Activated T-cell treated with anti-CD3 and anti-CD28 coated beads for 1 hour (primary cell): Measurements from ENCODE around the gene NFATC2.
"Not testable (repeated sequence)": the region's sequence is repeated elsewhere in the genome, so short reads cannot be mapped to it uniquely, and the experiment has no call there.

Experiments used
- DNase-seq: peaks from one replicate; pipeline ENCODE4 v3.0.0-alpha.2; 2020; ENCODE audit warnings: low read depth

NFATC2 gene

DNA sequence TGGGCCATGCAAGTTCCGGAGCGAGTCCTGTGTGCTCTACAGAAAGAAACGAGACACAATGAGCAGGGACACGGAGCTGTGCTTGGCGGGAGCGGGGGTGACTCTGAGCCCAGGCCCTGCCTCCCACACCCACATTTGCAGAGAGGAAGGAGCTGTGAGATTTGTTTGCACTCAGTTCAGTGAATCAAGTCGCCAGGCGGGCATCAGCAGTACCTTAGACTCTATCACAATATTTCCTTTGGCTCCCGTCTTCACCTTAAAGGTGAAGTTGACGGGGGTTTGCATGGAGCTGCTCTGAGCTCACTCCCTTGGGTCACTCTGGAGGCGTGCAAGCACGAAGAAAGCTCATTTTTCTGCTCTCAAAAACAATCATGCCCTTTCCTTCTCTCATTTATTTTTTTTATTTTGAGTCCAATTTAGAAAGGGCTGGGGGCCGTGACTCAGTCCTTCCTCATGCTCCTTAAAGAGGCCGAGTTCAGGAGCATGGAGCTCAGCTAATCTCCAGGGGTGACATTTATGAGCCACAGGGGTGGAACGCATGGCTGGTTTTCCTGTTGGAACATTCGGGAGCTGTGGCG is 188.2 kb downstream of the NFATC2 start:
- DNase-seq: no peak

DNA sequence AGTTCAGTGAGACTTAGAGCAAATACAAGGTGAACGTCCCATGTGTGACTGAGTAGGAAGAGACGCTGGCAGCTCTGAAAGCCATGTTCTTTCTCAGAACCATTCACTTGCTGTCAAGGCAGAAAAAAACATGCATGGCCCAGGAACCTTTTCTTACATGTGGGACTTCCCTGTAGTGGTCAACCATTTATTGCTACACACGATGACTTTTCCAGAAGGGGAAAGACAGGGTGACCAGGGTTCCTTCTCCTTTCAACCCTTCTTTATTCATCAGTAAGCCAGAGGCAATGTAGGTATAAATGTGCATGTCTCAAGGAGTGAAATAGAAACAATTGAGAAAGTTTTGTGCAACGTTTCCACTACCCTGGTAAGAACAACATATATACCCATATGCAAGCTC is 189.0 kb downstream of the NFATC2 start:
- no peak for DNase-seq

GRCh38 chr20:51352791-51353190 is 189.7 kb downstream of the NFATC2 start:
- DNase-seq: no peak

DNA sequence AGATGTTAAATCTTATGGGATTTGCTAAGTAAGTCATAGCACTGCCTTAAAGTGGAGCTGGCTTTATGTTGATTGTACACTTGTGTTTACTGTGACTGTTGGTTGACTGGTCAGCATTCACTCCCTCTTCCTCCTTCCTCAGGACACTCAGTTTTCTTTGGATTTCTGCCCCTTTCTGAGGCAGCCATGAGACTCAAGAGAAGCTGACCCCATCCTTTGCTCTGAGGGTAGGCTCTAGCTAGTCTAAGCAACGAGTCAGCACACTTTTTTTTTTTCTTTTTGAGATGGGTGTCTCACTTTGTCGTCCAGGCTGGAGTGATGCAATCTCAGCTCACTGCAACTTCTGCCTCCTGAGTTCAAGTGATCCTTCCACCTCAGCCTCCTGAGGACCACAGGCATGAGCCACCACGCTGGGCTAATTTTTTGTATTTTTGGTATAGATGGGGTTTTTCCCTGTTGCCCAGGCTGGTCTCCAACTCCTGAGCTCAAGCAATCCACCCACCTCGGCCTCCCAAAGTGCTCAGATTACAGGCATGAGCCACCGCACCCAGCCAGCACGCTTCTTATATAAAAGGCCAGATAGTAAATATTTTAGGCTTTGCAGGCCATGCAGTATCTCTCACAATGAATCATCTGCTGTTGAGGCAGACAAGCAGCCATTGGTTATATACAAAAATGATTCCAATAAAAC is 191.4 kb downstream of the NFATC2 start:
- DNase-seq: no peak

- DNase-seq: no peak
Observed at GRCh38 chr20:51348876-51349275, 193.6 kb downstream of the NFATC2 start.

DNA sequence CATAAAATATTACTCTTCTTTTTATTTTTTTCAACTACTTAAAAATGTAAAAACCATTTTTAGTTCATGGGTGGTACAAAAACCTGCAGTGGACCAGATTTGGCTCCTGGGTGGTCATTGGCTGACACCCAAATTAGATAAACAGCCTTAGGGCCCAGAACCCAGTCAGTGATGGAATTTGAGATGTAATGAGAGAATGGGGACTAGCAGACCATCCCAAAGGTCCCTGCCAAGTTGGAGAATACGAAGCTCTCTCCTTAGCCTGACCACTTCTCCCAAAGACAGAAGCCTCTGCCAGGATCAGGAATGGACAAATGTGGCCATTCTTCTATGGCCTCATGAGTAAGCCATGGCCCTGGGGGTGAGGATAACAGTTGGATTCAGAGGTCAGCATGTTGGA is 194.7 kb downstream of the NFATC2 start:
- no peak for DNase-seq

DNA sequence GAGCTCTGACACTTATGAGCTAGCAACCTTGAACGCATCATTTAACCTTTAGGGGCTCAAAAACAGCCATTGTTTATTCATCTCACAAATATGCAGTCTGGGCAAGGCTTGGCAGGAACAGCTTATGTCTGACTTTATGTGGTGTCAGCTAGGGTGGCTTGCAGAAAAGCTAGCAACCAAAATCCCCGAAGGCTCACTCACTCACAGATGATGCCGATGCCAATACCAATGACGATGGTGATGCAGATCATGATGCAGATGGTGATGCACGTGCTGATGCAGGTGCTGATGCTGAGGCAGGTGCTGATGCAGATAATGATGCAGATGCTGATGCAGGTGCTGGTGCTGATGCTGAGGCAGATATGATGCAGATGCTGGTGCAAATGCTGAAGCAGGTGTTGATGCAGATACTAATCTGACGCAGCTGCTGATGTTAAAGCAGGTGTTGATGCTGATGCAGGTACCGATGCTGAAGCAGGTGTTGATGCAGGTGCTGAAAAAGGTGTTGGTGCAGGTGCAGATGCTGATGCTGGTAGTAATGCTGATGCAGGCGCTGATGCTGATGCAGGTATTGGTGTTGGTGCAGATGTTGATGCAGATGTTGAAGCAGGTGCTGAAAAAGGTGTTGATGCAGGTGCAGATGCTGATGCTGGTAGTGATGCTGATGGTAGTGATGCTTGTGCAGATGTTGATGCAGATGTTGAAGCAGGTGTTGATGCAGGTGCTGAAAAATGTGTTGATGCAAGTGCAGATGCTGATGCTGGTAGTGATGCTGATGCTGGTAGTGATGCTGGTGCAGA is 195.6 kb downstream of the NFATC2 start:
- no peak for DNase-seq

DNA sequence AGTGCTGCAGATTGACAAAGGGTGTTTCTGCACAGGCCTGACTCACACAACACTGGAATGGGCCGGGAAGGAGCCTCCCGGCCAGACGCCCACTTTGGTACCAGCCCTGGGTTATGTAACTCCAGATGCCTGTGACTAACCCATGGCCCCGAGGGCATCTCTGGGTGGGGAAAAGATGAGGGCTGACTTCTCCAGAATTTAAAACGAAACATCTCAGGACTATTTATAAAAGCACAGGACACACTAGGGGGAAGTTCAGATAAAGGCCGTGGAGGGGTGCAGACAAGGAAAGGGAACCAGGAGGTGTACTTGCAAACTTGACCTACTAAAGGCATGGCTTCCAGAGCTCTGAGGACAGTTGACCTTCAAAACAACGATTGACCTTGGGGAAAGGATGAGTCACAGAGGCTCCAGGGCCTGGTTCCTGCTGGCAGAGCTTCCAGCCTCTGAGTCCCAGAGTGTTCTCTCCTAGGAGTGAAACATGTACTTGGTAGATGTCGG is 196.9 kb downstream of the NFATC2 start:
- no peak for DNase-seq

- not testable (repeated sequence) for DNase-seq
Observed at GRCh38 chr20:51343802-51344201, 198.7 kb downstream of the NFATC2 start.

DNA sequence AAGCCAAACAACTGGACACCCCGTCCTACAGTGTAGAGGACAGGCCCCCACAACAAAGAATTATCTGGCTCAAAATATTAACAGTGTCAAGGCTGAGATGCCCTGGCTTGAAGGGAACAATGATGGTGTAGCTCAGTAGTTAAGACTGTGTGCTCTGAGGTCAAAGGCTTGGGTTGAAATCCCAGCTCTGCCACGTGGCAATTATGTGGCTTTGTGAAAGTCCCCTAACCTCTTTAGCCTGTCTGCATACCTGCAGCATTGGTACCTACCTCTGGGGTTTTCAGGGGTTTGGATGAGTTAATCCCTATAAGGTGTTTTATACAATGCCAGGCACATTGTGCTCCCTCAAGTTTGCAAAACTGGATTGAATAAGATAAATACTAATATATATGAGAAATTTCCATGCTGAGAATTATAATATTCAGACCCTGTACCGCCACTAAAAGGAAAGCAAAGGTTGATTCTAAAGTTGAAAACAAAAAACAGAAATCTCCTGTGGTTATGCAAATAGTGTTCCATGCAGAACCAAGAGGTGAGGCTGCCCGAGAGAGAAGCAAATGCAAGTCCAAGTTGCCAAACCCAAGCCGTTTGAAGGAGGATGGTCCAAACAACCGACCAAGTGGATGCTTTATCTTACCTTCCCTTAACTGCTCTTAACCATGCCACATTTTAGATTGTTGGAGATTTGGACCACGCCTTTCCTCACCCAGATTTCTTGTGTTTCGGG is 199.8 kb downstream of the NFATC2 start:
- no peak for DNase-seq

DNA sequence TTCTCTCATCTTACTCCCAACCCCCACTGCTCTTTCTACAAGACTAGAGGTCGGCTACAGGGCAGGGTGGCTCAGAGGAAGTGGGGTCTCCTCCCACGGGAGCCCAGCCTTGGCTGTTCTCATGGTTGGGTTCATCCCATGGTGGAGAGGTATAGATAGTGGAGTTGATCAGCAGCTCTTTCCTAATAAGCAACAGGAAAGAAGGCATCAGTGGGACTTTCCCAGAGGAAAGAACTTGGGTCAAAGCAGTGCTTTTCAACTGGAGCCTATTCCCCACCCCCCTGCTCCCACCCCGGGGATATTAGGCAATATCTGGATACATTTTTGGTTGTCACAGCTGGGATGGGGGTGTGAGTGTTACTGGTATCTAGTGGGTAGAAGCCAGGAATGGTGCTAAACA is 200.9 kb downstream of the NFATC2 start:
- no peak for DNase-seq

- DNase-seq: no peak
Observed at GRCh38 chr20:51340451-51340840, 202.1 kb downstream of the NFATC2 start.

DNA sequence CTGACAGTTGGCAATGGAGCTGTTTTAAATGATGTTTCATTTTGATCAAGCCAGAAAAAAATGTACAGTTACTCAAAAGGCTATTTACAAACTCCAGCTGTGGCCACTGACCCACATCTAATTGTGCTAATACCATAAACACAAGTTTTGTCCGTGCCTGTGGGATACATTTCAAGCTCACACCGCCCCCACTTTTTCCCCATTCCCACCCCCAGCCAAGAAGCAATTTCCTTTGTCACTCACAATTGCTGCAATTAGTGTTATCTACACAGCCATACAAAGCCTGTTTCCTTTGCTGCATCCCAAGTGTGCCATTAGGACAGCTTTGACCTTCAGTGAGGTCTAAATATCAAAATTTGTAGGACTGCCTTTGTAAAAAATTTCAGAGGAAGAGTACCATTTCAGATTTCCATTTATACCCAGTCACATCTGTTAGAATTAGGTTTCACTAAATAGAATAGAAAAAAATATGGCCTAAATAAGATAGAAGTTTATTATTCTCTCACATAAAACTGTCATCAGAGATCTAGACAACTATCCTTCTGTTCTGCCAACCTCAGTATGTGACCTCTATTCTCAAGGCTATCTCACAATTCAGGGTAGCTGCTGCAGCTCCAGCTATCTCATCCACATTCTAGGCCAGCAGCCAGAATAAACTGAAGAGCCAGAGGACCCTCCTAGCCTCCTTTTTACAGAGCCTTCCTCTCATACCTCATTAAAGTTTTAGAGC is 202.6 kb downstream of the NFATC2 start:
- DNase-seq: no peak

DNA sequence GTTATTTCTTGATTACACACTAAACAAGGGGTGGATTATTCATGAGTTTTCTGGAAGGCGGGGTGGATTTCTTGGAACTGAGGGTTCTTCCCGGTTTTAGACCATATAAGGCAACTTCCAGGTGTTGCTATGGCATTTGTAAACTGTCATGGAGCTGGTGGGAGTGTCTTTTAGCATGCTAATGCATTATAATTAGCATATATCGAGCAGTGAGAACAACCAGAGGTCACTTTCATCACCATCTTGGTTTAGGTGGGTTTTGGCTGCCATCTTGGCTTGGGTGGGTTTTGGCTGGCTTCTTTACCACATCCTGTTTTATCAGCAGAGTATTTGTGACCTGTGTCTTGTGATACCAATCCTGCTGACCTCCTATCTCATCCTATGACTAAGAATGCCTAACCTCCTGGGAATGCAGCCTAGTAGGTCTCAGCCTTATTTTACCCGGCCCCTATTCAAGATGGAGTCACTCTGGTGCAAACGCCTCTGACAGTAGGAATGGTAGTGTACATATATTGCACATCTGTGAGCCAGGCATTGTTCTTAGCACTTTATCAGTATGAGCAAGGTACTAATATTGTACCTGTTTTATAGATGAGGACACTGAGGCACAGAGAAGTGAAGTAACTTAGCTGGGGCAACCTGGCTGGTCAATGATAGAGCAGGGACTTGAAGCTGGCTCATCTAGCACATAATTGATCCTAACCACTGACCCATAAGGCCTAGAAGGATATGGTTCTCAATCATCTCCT is 203.7 kb downstream of the NFATC2 start:
- no peak for DNase-seq

DNA sequence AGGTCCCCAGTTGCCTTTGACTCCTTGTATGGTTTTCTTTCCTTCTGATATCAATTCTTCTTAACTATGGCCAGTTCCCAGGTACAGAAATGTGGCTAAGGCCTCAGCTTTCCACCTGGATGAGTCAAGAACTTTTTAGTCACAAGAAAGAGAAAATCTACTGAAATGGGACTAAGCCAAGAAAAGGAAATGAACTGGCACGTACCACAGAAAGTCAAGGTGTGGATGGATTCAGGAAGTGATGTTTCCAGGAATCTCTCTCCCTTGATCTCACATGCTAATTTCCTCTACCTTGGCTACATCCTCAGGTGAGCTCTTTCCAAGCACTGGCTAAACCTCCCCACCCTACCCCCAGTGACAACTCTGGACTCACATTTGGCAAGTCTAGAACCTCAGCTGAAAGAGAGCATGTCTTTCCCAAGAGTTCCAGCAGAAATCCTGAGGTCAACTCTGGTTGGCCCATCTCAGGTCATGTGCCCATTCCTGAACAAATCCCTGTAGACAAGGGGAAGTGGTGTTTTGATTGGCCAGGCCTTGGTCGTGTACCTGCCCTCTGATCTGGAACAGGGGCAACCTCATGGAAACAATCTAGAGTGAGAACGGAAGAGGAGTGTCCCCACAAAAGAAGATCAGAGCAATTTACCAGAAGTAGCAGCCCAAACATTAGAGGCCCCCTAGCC is 205.3 kb downstream of the NFATC2 start:
- DNase-seq: no peak
